Measurements from ENCODE around the gene CRADD.

- no peak for TF ChIP-seq CTCF (IDR thresholded peaks at IDR 0.05; ENCODE audit: insufficient read depth, low read length)
- no peak for TF ChIP-seq GABPA (IDR thresholded peaks at IDR 0.05; ENCODE audit: low read depth)
- no peak for TF ChIP-seq SPI1 (IDR thresholded peaks at IDR 0.05; ENCODE audit: borderline replicate concordance, low read depth)
- no peak for TF ChIP-seq REST (IDR thresholded peaks at IDR 0.05; ENCODE audit: insufficient replicate concordance, low read depth)
- no peak for TF ChIP-seq POLR2AphosphoS5 (IDR thresholded peaks at IDR 0.05; ENCODE audit: low read depth)
Observed at GRCh38 chr12:93873561-93873960, 196.4 kb downstream of the CRADD start.
